AG09319 (cell line): ENCODE results near the gene PPP4R2.

Experiments used
- DNase-seq: peaks from one replicate; pipeline ENCODE4 v3.0.0-alpha.2; 2010; ENCODE audit warnings: low read depth; ENCODE audit errors: extremely low read depth
- TF ChIP-seq, protein P1 (sequence below): IDR thresholded peaks from 2 replicates; pipeline ENCODE4 v1.5.1; 2011; ENCODE audit warnings: low read depth, mild to moderate bottlenecking, inconsistent platforms, low read length, moderate library complexity

PPP4R2 gene

GRCh38 chr3:73007992-73008712 lies 11.5 kb downstream of the PPP4R2 start:
- DNase-seq, result no peak

DNA sequence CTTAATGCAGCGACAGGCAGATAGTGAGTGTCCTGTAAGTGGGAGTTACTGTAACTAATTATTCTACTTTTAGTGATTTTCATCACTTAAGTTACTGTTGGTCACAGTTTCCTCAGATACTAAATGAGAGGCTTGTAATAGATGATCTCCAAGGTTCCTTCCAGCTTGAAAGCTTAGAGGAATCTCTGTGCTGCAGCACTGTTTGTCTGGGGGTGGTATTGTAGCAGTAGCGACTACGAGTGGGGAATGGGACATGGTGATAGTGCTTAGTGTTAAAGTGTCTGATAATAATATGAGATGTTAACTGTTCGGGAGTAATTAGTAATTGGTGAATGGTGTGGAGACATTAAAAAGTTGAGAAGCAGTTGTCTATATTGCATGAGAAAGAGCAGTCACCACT lies 12.4 kb downstream of the PPP4R2 start:
- TF ChIP-seq, protein P1, sequence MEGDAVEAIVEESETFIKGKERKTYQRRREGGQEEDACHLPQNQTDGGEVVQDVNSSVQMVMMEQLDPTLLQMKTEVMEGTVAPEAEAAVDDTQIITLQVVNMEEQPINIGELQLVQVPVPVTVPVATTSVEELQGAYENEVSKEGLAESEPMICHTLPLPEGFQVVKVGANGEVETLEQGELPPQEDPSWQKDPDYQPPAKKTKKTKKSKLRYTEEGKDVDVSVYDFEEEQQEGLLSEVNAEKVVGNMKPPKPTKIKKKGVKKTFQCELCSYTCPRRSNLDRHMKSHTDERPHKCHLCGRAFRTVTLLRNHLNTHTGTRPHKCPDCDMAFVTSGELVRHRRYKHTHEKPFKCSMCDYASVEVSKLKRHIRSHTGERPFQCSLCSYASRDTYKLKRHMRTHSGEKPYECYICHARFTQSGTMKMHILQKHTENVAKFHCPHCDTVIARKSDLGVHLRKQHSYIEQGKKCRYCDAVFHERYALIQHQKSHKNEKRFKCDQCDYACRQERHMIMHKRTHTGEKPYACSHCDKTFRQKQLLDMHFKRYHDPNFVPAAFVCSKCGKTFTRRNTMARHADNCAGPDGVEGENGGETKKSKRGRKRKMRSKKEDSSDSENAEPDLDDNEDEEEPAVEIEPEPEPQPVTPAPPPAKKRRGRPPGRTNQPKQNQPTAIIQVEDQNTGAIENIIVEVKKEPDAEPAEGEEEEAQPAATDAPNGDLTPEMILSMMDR, result no peak
- no peak for DNase-seq

More at GRCh38 chr3:73007992-73008712, 11.5 kb downstream of the PPP4R2 start:
- TF ChIP-seq, protein P1, result no peak

DNA sequence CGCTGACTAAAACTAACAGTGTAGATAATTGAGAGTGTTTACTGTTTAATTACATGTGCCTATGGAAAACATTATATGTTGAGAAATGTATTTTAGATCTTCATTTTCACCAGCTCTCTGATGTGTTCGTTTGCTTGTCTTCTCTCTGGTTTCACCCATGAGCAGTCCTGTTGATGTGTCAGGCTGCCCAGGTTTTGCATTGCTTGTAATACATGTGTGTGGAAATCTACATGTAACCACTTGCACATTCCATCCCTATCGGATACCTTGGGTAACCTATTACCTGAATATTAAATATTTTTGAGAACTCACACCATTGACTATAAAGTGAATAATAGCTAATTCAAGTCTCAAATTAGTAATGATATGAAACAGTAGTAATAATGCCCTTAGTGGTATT lies 13.1 kb downstream of the PPP4R2 start:
- no peak for DNase-seq
- TF ChIP-seq, protein P1, result no peak

DNA sequence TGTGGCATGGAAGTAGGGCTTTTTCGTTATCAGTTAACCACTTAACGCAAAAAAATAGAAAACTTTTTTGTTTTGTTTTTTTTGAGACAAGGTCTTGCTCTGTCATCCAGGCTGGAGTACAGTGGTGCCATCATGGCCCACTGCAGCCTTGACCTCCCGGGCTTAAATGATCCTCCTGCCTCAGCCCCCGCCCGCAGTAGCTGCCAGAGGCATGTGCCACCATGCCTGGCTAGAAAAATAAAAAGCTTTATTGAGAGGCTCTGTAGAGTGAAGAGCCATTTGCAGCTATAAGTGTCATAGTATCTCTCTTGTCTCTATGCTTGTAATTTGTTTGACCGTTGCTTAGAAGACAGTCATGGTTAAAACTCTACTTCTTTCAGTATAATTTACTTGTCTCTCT lies 13.5 kb downstream of the PPP4R2 start:
- TF ChIP-seq, protein P1, result no peak

GRCh38 chr3:73018298-73018697 lies 21.7 kb downstream of the PPP4R2 start:
- TF ChIP-seq, protein P1, result no peak
- no peak for DNase-seq

More for the DNA sequence above, 13.5 kb downstream of the PPP4R2 start:
- no peak for DNase-seq

GRCh38 chr3:73018790-73019441 lies 22.3 kb downstream of the PPP4R2 start:
- TF ChIP-seq, protein P1, result no peak
- DNase-seq, result no peak

DNA sequence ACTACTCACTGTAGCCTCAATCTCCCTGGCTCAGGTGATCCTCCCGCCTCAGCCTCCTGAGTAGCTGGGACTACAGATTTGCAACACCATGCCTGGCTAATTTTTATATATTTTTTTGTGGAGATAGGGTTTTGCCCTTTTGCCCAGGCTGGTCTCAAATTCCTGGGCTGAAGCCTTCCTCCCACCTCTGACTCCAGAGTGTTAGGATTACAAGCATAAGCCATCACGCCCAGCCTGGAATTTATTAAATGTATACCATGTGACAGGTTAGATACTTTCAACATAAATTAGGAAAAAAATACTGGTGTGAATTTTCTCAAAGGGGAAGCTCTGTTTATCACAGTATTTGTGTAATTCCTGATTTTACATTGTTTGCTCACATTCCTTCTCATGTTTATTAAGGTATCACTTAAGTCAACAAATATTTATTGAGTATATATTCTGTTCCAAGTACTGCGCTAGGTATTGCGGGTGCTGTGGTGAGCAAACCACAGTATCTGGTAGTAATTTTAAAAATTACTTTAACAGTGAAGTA lies 24.8 kb downstream of the PPP4R2 start:
- no peak for DNase-seq
- TF ChIP-seq, protein P1, result no peak
